ENCODE results near the gene RAB3GAP1.

DNA sequence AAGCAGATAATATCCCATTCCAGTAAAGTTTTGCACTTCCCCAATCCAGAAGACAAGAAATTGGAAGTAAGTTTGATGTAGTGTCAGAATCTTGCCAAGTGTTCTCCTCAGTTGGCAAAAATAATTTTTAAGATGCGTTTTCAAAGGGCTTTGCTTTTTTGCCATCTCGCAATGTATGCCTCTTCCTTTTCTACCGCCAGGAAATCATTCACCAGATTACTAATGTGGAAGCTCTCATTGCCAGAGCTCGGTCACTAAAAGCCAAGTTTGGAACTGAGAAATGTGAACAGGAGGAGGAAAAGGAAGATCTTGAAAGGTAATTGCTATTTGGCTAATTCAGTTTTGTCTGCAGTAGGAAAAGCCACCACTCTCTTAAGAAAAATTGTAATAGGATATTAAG lies 110.7 kb downstream of the RAB3GAP1 start:
- TF ChIP-seq FOXM1 (IDR thresholded peaks at IDR 0.05; ENCODE audit: borderline replicate concordance, low read depth) (no peak), CEBPB (IDR thresholded peaks at IDR 0.05) (no peak), EP300 (IDR thresholded peaks at IDR 0.05; ENCODE audit: borderline replicate concordance) (no peak), EGR1 (IDR thresholded peaks at IDR 0.05) (no peak), TEAD4 (IDR thresholded peaks at IDR 0.05) (no peak), ZBTB7A (IDR thresholded peaks at IDR 0.05; ENCODE audit: low read depth) (no peak), TAF1 (IDR thresholded peaks at IDR 0.05; ENCODE audit: low read depth) (no peak), TCF12 (IDR thresholded peaks at IDR 0.05; ENCODE audit: low read depth) (no peak)
- TF ChIP-seq, protein P1, sequence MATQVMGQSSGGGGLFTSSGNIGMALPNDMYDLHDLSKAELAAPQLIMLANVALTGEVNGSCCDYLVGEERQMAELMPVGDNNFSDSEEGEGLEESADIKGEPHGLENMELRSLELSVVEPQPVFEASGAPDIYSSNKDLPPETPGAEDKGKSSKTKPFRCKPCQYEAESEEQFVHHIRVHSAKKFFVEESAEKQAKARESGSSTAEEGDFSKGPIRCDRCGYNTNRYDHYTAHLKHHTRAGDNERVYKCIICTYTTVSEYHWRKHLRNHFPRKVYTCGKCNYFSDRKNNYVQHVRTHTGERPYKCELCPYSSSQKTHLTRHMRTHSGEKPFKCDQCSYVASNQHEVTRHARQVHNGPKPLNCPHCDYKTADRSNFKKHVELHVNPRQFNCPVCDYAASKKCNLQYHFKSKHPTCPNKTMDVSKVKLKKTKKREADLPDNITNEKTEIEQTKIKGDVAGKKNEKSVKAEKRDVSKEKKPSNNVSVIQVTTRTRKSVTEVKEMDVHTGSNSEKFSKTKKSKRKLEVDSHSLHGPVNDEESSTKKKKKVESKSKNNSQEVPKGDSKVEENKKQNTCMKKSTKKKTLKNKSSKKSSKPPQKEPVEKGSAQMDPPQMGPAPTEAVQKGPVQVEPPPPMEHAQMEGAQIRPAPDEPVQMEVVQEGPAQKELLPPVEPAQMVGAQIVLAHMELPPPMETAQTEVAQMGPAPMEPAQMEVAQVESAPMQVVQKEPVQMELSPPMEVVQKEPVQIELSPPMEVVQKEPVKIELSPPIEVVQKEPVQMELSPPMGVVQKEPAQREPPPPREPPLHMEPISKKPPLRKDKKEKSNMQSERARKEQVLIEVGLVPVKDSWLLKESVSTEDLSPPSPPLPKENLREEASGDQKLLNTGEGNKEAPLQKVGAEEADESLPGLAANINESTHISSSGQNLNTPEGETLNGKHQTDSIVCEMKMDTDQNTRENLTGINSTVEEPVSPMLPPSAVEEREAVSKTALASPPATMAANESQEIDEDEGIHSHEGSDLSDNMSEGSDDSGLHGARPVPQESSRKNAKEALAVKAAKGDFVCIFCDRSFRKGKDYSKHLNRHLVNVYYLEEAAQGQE (IDR thresholded peaks at IDR 0.05; ENCODE audit: low read depth), result no peak
- TF ChIP-seq, protein P2, sequence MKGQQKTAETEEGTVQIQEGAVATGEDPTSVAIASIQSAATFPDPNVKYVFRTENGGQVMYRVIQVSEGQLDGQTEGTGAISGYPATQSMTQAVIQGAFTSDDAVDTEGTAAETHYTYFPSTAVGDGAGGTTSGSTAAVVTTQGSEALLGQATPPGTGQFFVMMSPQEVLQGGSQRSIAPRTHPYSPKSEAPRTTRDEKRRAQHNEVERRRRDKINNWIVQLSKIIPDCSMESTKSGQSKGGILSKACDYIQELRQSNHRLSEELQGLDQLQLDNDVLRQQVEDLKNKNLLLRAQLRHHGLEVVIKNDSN (IDR thresholded peaks at IDR 0.05), result no peak
